HG02970 (cell line): ENCODE measurements around the gene ZNF224.

Experiments used
- ATAC-seq: cut with Tn5 transposase; IDR thresholded peaks from one replicate; pipeline ENCODE4 v1.9.1; 2021; ENCODE audit warnings: mild to moderate bottlenecking, moderate library complexity, moderate number of reproducible peaks; ENCODE audit not compliant: unreplicated experiment, low FRiP score

ZNF224 gene

GRCh38 chr19:44093931-44094765 lies at the start of gene ZNF224:
ZNF224 (plus strand) TSS chr19:44094361; CDS start chr19:44097874, 3,513 bp downstream.
- peak; percentile 87 for ATAC-seq

DNA sequence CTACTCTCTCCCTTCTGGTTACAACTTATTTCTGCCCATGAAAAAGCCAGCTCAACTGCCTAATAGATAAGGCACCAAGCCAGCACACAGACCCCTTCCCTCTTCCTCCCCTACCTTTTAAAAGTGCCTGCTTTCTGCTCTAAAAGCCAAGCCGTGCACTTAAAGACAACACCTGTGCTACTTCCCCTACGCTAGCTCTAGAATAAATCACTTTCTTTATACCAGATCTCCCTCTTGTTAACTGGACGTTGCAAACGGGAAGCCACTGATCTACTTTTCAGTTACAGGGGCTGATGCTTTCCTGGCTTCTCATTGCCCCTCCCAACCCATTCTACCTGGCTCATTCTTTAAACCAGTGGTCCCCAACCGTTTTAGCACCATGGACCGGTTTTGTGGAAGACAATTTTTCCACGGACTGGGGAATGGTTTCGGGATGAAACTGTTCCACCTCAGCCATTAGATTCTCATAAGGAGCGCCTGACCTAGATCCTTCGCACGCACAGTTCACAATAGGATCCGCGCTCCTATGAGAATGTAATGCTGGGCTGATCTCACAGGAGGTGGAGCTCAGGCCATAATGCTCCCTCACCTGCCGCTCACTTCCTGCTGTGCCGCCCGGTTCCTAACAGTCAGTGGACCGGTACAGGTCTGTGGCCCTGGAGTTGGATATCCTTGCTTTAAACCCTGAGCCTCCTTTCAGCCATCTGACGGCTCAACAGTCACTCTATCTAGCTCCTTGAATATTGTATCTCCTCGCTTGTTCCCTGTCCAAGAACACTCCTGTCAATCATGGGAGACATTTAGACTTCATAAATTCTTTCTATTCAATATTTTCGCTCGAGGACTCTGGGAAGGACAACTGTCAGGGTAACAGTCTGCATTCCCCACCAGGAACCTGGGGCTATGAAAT lies 43.2 kb upstream of the ZNF224 start:
- ATAC-seq, result no peak

DNA sequence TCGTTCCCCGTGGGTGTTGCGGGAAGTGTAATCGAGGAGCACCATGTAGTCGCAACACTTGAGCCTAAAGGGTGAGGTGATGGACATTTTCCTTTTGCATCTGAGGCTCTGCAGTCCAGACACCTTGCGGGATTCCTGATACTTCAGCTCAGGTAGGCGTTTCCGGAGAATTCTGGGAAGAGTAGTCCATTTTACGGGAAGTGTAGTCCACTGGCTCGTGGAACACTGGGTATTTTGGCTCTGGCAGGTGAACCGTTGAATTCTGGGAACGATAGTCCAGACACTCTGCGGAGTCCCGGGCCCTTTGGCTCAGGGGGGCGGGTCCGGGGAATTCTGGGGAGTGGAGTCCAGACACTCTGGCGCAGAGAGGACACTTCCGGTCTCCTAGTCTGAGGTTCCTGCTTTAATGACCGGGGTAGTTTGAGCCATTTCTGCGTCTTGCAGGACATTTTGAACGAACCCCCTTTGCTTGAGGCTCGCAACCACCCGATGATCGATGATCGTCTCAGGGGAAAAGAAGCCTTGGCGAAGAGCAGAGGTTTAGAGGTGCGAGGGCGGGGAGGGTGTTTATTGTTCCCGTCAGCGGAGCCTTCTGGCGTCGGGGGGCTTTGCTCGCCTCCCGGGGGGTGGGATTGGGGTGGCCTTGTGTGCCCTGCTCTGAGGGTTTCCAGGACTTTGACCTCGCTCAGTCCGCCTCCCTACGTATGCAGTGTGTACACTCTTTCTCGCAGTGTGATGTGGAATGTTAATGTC lies 42.3 kb upstream of the ZNF224 start, which contains the start of gene ZNF223:
ZNF223 (plus strand) TSS at position 387 of the 753 bp plus-strand sequence. CDS start 3,141 bp downstream, outside the sequence.
- ATAC-seq, result peak; percentile 68

- no peak for ATAC-seq
Measured at GRCh38 chr19:44055870-44056269, 38.3 kb upstream of the ZNF224 start.

DNA sequence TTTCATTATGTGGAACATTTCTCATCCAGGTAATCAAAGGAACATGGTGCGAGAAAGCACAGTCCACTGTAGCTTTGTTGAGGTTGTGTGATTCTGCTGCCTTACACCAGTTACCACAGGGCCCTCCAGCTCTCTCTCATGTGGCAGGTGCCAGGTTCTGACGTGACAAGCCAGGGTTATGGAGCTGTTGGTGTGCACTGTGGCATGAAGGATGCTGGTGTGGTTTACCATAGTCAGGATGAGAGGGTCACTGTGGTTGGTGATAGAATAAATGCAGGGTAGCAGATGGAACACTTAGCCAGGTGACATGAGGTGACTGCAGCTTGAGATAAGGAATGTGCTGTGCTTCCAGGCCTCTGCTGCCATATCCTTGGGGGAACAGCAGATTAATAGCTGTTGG lies 34.9 kb upstream of the ZNF224 start:
- ATAC-seq, result no peak

DNA sequence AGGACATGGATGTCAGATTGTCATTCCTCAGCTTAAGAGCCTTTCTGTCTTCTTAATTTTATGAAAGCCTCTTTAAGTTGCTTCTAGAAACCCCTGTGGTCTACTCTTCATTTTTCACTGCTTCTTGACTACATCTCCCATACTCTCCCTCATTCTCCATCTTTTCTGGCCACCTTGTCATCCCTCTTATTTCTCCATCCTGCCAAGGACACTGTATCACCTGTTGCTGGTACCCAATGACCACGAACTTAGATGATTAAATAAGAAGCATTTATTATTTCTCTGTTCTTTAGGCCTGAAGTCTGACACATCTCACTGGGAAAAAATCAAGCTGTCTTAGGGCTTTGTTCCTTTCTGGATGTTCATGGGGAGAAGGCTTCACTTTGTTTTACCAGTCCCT lies 33.1 kb upstream of the ZNF224 start:
- no peak for ATAC-seq

DNA sequence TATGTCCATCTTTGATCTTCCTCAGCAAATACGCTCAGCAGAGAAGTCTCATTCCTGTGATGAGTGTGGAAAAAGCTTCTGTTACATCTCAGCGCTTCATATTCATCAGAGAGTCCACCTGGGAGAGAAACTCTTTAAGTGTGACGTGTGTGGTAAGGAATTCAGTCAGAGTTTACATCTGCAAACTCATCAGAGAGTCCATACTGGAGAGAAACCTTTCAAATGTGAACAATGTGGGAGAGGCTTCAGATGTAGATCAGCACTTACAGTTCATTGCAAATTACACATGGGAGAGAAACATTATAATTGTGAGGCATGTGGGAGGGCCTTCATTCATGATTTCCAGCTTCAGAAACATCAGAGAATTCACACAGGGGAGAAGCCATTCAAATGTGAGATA lies 27.9 kb upstream of the ZNF224 start:
- no peak for ATAC-seq

DNA sequence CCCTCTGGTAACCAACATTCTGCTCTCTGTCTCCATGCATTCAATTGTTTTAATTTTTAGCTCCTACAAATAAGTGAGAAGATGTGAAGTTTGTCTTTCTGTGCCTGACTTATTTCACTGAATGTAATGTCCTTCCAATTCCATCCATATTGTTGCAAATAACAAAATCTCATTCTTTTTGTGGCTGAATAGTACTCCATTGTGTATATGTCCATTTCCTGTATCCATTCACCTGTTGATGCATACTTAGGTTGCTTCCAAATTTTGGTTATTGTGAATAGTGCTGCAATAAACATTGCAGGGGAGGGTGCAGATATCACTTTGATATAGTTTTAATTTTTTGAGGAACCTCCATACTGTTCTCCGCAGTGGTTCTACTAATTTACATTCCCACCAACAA lies 24.7 kb upstream of the ZNF224 start:
- no peak for ATAC-seq

DNA sequence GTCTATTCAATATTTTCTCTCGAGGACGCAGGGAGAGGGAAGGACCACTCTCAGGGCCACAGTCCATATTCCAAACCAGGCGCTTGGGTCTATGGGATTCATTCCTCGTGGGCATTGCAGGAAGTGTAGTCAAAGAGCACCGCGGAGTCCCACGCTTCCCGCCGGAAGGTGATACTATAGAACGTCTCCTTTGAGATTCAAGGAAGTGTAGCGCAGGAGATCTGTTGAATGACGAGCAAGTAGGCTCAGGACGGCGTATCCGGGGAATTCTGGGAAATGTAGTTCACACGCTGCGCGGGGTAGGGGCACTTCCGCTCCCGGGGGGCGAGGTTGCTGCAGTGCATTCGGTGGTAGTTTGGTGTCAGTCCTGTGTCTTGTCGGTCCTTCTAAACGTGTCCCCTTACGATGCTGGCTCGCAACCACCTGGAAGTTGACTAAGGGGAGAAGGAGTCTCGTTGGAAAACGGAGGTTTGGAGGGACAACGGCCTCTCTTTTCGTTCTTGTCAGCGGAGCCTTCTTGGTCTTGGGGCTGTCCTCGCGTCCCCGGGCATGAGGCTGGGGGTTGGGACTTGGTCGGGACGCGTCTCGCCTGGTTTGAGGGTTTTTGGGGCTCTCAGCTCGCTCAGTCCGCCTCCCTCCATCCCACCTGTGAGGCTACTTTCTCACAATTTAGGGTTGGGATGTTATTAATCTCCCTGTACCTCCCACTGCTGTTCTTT lies 22.2 kb upstream of the ZNF224 start, which contains the start of gene ZNF284:
ZNF284 (plus strand) TSS at position 336 of the 719 bp plus-strand sequence. CDS start 4,231 bp downstream, outside the sequence.
- peak; percentile 95 for ATAC-seq

- ATAC-seq, result no peak
Measured at GRCh38 chr19:44072543-44073401, 21.4 kb upstream of the ZNF224 start.

DNA sequence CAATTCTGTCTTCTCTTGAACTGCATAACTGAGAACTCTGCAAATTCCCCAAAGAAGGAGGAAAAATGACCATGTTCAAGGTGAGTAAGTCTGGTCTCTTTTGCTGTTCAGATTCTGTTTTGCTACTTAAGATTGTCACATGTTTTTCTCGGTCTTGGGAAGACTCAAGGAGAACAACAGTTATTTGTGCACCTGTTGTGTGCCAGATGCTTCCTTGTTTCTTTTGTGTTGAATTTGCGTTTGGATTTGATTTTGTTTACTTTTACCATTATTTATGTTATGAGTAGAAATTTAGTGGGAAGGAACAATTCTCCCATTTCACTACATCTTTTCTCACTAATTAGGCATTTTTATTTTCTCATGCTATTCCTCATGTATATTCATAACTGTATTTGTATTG lies 17.8 kb upstream of the ZNF224 start:
- no peak for ATAC-seq

DNA sequence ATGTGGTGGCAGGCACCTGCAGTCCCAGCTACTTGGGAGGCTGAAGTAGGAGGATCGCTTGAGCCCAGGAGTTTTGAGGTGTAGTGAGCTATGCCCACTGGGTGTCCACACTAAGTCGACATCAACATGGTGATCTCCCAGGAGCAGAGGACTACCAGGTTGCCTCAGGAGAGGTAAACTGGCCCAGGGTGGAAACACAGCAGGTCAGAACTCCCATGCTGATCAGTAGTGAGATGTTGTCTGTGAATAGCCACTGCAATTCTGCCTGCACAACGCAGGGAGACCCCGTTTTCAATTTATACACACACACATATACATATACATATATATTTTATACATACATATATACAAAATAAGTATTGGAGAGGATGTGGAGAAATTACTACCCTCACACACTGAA lies 2.1 kb upstream of the ZNF224 start:
- ATAC-seq, result no peak

GRCh38 chr19:44107751-44108150 lies 13.6 kb downstream of the ZNF224 start:
- ATAC-seq, result no peak

- ATAC-seq, result no peak
Measured at GRCh38 chr19:44109458-44109857, 15.3 kb downstream of the ZNF224 start.

DNA sequence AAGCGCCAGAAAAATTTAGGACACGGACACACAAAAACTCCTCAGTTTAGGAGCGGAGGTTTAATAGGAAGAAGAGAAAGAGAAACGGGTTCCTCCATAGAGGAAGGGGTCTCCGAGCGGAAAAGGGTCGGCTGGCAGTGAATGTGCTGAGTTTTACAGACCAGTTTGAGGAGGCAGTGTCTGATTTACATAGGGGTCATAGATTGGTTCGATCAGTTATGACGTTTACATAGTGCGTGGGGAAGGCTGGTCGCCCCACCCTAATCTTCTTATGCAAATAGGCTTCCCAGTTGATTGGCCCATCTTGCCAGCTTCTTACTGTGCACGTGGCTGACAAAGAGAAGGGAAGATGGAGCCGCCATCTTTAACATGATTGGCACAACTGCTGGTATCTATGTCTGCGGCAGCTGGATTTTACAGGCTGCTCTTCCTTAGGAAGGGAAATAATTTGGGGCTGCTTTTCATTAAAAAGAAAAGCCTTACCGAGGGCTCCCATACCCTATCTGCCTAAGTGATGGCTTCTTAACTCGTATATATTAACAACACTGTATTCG lies 17.8 kb downstream of the ZNF224 start:
- no peak for ATAC-seq

DNA sequence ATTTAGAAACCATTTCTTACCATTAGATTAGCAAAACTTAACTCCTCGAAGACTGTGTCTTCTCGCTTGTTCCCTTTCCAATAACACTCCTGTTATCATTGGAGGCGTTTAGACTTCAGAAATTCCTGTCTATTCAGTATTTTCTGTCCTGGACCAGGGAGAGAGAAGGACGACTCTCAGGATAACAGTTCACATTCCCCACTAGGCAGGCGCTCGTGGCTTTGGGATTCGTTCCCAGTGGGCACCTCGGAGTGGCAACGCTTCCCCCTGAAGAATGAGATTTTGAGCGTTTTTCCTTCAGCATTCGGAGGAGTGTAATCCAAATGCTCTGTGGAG lies 18.6 kb downstream of the ZNF224 start:
- ATAC-seq, result no peak

DNA sequence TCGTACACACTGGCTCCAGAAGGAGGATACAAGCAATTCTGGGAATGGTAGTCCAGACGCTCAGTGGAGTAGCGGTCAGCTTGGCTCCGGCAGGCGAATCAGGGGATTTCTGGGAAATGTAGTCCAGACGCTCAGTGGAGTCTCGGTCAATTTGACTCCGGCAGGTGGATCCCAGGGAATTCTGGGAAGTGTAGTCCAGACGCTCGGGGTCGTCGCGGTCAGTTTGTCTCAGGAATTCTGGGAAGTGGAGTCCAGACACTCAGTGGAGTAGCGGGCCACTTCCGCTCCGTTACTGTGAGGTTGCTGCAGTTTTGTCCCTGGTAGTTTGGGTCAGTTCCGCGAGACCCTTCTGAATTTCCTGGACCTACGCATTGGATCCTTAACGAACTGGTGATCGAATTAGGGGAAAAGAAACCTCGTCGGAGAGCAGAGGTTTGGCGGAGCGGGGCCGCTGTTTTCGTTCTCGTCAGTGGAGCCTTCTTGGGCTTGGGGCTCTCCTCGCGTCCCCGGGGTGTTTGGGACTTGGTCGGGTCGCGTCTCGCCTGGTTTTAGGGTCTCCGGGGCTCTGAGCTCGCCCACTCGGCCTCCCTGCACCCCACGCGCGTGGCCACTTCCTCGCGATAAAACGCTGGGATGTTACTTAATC lies 19.1 kb downstream of the ZNF224 start, which contains the start of gene ZNF225:
ZNF225 (plus strand) TSS at position 262 of the 646 bp plus-strand sequence. CDS start 2,429 bp downstream, outside the sequence.
- peak; percentile 96 for ATAC-seq

GRCh38 chr19:44113784-44114390 lies 19.7 kb downstream of the ZNF224 start:
- peak; percentile 5 for ATAC-seq
